K562 (cell line): Measurements from ENCODE around the gene ATP6V0C. TPM values are rescaled to one million over a fixed set of nuclear protein-coding genes. Genes with fewer than 3 reads are reported as not detected.

Source experiments
- BRCA1 ChIP-seq, 2 experiments: fragments of 450-650 bp in 1 of 2; sonication (generic) in 1 of 2; formaldehyde crosslinking in 1 of 2; IDR thresholded peaks; 2 replicates each; pipeline versions ENCODE4 v1.5.0 to v1.6.1; 2017 to 2020; ENCODE audit warnings: mild to moderate bottlenecking in 1 of 2, missing genetic modification reagents in 1 of 2
- CREB3 ChIP-seq: fragments of 450-650 bp; conservative IDR thresholded peaks from 2 replicates; pipeline ENCODE4 v1.6.1; 2016; ENCODE audit warnings: missing genetic modification characterization, low read depth, mild to moderate bottlenecking, missing compliant biosample characterization, moderate library complexity
- GATAD2B ChIP-seq: fragments of 450-650 bp; IDR thresholded peaks from 2 replicates; pipeline ENCODE4 v1.6.1; 2017; ENCODE audit warnings: mild to moderate bottlenecking, borderline replicate concordance
- HMG20B ChIP-seq: fragments of 250-450 bp; sonication (Bioruptor Pico); IDR thresholded peaks from 2 replicates; pipeline ENCODE4 v1.5.0; 2021; ENCODE audit warnings: mild to moderate bottlenecking
- POLR2B ChIP-seq: fragments of 450-650 bp; IDR thresholded peaks from 2 replicates; pipeline ENCODE4 v1.6.1; 2018; ENCODE audit warnings: low read depth; ENCODE audit not compliant: partially characterized antibody
- PRDM10 ChIP-seq: fragments of 450-650 bp; IDR thresholded peaks from 2 replicates; pipeline ENCODE4 v1.6.1; 2018; ENCODE audit not compliant: partially characterized antibody
- ZBTB7A ChIP-seq: IDR thresholded peaks from 2 replicates; pipeline ENCODE4 v1.6.1; 2011; ENCODE audit warnings: low read depth, mild to moderate bottlenecking, low read length, moderate library complexity, borderline replicate concordance; ENCODE audit not compliant: control insufficient read depth
- ZMIZ1 ChIP-seq, 2 experiments: fragments of 150-350 bp in 1 of 2; IDR thresholded peaks; 2 replicates each; pipeline ENCODE4 v1.6.1; 2012 to 2016; ENCODE audit warnings: low read depth in 2 of 2, low read length in 2 of 2, mild to moderate bottlenecking in 1 of 2, moderate library complexity in 1 of 2
- ZNF644 ChIP-seq: fragments of 200-800 bp; sonication (Bioruptor generic); IDR thresholded peaks from 2 replicates; pipeline ENCODE4 v1.6.1; 2016; ENCODE audit warnings: low read depth, missing genetic modification characterization, missing compliant biosample characterization
- polyA plus RNA-seq, 8 experiments: library from polyadenylated mRNA; depleted of rRNA in 4 of 8; stranded (reverse) in 5 of 8; unstranded in 3 of 8; fragments of >200 nt; fragmentation: Nextera tagmentation in 2 of 8; fragmentation: Illumina TruSeq in 1 of 8; extraction: Ambion mirVana in 2 of 8; extraction: Trizol in 1 of 8; gene quantifications; 2 replicates each; pipeline versions ENCODE4 v1.2.1 to v1.2.3, GENCODE V29; 2011 to 2014; ENCODE audit warnings: inconsistent platforms in 1 of 8, missing spikeins in 1 of 8
- total RNA-seq, 7 experiments: library from RNA; depleted of rRNA in 6 of 7; stranded (reverse); fragments of >200 nt in 6 of 7; fragmentation: Illumina TruSeq in 2 of 7; extraction: Trizol in 2 of 7; gene quantifications; 2 replicates each; pipeline versions ENCODE4 v1.2.1 to v1.2.3, GENCODE V29; 2011 to 2021; ENCODE audit warnings: low replicate concordance in 1 of 7
- TF ChIP-seq, protein P1 (sequence below): fragments of 250-450 bp; sonication (Bioruptor Pico); IDR thresholded peaks from 2 replicates; pipeline ENCODE4 v1.5.0; 2021; ENCODE audit warnings: mild to moderate bottlenecking, moderate library complexity
- TF ChIP-seq, protein P2 (sequence below): fragments of 250-450 bp; sonication (Bioruptor Pico); IDR thresholded peaks from 2 replicates; pipeline ENCODE4 v1.8.0; 2022; ENCODE audit warnings: moderate library complexity, mild to moderate bottlenecking, inconsistent platforms
- TF ChIP-seq, protein P3 (sequence below): fragments of 250-450 bp; sonication (Bioruptor Pico); IDR thresholded peaks from 2 replicates; pipeline ENCODE4 v1.8.0; 2021; ENCODE audit warnings: mild to moderate bottlenecking, moderate library complexity

ATP6V0C gene
- total and polyA plus RNA-seq, 9 of the 15 experiments (the other 6 are each of a cell fraction or from before 2014, with no cell fraction given), result 2.9 to 228 (median 22.7) TPM

DNA sequence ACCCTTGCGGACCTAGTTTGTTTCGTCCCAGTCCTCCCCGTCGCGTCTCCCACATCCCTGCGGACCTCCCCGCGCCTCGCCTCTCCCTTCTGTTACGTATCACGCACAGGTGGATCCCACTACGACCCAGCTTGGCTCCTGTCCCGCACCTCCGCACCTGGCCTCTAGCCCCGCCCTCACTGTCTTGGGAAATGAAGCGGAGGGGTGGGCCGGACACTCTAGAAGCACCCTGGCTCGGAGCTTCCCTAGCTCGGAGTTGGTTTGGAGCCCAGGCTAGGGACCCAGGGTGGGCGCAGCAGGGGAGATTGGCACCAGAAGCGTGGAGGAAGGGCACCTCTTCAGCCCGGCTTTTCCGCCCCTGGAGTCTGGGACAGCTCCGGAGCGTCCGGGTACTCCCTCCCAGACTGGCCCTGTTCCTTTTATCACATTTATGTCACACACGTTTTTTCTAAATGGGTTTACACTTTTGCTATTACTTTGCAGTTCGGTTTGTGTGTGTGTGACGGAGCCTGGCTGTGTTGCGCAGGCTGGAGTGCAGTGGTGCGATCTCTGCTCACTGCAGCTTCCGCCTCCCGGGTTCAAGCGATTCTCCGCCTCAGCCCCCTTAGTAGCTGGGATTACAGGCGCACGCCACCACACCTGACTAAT, 18.9 kb downstream of the ATP6V0C start (continued):
- TF ChIP-seq, protein P1, sequence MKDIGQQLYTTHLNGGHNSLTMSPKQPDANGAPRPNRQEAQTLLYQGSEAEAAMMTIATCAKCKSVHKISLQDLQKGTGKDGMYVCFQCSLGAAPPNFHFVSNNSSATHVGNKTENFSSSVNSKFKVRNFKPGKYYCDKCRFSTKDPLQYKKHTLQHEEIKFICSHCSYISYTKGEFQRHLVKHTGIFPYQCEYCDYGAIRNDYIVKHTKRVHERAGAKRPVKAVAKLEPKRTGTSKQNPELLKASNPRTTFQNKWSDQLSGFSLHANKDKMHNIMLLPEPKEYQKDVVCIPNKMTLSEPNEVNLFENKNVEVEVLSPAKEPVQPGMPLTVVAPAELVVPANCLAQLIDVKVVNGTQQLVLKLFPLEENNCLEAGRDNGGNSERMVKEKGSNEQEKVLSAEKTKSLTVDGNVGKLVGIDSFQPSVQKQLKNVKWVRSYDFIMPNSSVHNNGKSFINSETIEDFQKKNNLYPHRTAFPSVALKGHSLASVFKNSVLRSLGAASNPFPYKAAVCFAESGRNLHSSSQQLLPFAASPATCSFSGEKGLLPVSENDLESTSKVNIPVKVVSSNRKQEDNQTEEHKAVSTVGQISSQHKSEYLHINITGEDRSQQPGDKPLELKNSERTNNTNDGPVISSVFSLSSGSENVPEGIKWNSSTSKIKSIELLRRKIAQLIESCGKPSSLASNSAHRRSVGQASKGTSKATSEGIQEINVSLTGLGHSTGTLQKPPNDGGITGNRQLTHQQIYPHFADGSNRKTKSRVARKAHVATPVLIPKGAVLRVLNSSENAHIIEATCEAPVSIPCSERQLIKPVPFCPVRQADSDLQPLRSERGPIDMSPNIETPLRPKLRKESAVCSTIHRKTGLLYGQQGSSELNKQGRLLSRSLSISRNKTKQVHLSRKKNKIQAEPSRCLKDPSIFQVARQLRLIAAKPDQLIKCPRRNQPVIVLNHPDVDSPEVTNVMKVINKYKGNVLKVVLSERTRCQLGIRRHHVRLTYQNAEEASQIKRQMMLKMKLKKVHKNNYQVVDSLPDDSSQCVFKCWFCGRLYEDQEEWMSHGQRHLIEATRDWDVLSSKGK (CRISPR knock-in tag), result no peak
- TF ChIP-seq, protein P2, sequence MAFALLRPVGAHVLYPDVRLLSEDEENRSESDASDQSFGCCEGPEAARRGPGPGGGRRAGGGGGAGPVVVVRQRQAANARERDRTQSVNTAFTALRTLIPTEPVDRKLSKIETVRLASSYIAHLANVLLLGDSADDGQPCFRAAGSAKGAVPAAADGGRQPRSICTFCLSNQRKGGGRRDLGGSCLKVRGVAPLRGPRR (CRISPR knock-in tag), result no peak
- TF ChIP-seq CREB3 (tag) (no peak), HMG20B (CRISPR knock-in tag) (no peak), GATAD2B (no peak), ZNF644 (no peak), POLR2B (peak; percentile 27), ZMIZ1 (IDR thresholded peaks at IDR 0.05; ENCODE audit: low read depth in 2 of 2, low read length in 2 of 2) (no peak), ZBTB7A (no peak), PRDM10 (no peak), BRCA1 (IDR thresholded peaks at IDR 0.05) (no peak), BRCA1 (CRISPR knock-in tag; IDR thresholded peaks at IDR 0.05) (no peak)
- TF ChIP-seq, protein P3, sequence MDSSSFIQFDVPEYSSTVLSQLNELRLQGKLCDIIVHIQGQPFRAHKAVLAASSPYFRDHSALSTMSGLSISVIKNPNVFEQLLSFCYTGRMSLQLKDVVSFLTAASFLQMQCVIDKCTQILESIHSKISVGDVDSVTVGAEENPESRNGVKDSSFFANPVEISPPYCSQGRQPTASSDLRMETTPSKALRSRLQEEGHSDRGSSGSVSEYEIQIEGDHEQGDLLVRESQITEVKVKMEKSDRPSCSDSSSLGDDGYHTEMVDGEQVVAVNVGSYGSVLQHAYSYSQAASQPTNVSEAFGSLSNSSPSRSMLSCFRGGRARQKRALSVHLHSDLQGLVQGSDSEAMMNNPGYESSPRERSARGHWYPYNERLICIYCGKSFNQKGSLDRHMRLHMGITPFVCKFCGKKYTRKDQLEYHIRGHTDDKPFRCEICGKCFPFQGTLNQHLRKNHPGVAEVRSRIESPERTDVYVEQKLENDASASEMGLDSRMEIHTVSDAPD (CRISPR knock-in tag), result no peak
